IPS-18a (cell line): ENCODE results near the gene ALDOB.

ENCODE experiments used
- H3K27ac ChIP-seq: one replicate; pipeline ENCODE4 v1.5.1; 2013; ENCODE audit warnings: low read length
- H3K27me3 ChIP-seq: one replicate; pipeline ENCODE4 v1.6.1; 2013; ENCODE audit warnings: mild to moderate bottlenecking, low read length; ENCODE audit not compliant: control insufficient read depth, insufficient read depth
- H3K36me3 ChIP-seq: one replicate; pipeline ENCODE4 v1.6.1; 2013; ENCODE audit warnings: low read depth, low read length; ENCODE audit not compliant: control insufficient read depth
- H3K4me1 ChIP-seq: one replicate; pipeline ENCODE4 v1.6.1; 2013; ENCODE audit warnings: low read depth, low read length; ENCODE audit not compliant: control insufficient read depth
- H3K4me3 ChIP-seq: one replicate; pipeline ENCODE4 v1.5.1; 2013; ENCODE audit warnings: low read length
- H3K9ac ChIP-seq: one replicate; pipeline ENCODE4 v1.6.1; 2013; ENCODE audit warnings: mild to moderate bottlenecking, low read length, moderate library complexity
- H3K9me3 ChIP-seq: one replicate; pipeline ENCODE4 v1.6.1; 2013; ENCODE audit warnings: low read depth, low read length; ENCODE audit not compliant: control insufficient read depth

Gene ALDOB

GRCh38 chr9:101453776-101454570 is 18.4 kb upstream of the ALDOB start:
- no peaks in the 10 kb centered on the region for H3K36me3 ChIP-seq
- H3K4me1 ChIP-seq = peaks cover 20% of the 10 kb centered on the region
- H3K9me3 ChIP-seq = peaks cover 4% of the 10 kb centered on the region
- no peak overlapping the region for H3K27ac ChIP-seq
- H3K27me3 ChIP-seq = no peaks in the 10 kb centered on the region
- H3K4me3 ChIP-seq = no peak overlapping the region
- no peak overlapping the region for H3K9ac ChIP-seq

- no peak overlapping the region for H3K27ac ChIP-seq
- H3K36me3 ChIP-seq = no peaks in the 10 kb centered on the region
- no peak overlapping the region for H3K4me3 ChIP-seq
- peaks cover 3% of the 10 kb centered on the region for H3K4me1 ChIP-seq
- no peak overlapping the region for H3K9ac ChIP-seq
- peaks cover 4% of the 10 kb centered on the region for H3K9me3 ChIP-seq
- H3K27me3 ChIP-seq = no peaks in the 10 kb centered on the region
Measured at GRCh38 chr9:101451498-101451897, 15.9 kb upstream of the ALDOB start.

GRCh38 chr9:101450931-101451330 is 15.4 kb upstream of the ALDOB start:
- peaks cover 4% of the 10 kb centered on the region for H3K9me3 ChIP-seq
- no peak overlapping the region for H3K27ac ChIP-seq
- no peaks in the 10 kb centered on the region for H3K36me3 ChIP-seq
- no peaks in the 10 kb centered on the region for H3K27me3 ChIP-seq
- no peak overlapping the region for H3K9ac ChIP-seq
- H3K4me3 ChIP-seq = no peak overlapping the region
- no peaks in the 10 kb centered on the region for H3K4me1 ChIP-seq

- H3K9ac ChIP-seq = peak overlapping the region; percentile 67
- no peak overlapping the region for H3K27ac ChIP-seq
- no peaks in the 10 kb centered on the region for H3K36me3 ChIP-seq
- H3K4me1 ChIP-seq = no peaks in the 10 kb centered on the region
- no peaks in the 10 kb centered on the region for H3K27me3 ChIP-seq
- H3K9me3 ChIP-seq = peaks cover 4% of the 10 kb centered on the region
- H3K4me3 ChIP-seq = peak overlapping the region; percentile 81
Measured at GRCh38 chr9:101449071-101449721, 13.6 kb upstream of the ALDOB start.

GRCh38 chr9:101448680-101449070 is 13.1 kb upstream of the ALDOB start:
- H3K36me3 ChIP-seq = no peaks in the 10 kb centered on the region
- H3K4me1 ChIP-seq = no peaks in the 10 kb centered on the region
- H3K4me3 ChIP-seq = peak overlapping the region; percentile 81
- no peak overlapping the region for H3K9ac ChIP-seq
- no peak overlapping the region for H3K27ac ChIP-seq
- H3K9me3 ChIP-seq = peaks cover 4% of the 10 kb centered on the region
- H3K27me3 ChIP-seq = no peaks in the 10 kb centered on the region

- no peaks in the 10 kb centered on the region for H3K36me3 ChIP-seq
Measured at GRCh38 chr9:101446732-101447131, 11.2 kb upstream of the ALDOB start.

GRCh38 chr9:101445353-101446029 is 9.9 kb upstream of the ALDOB start:
- no peak overlapping the region for H3K27ac ChIP-seq
- no peaks in the 10 kb centered on the region for H3K9me3 ChIP-seq
- H3K27me3 ChIP-seq = no peaks in the 10 kb centered on the region
- H3K4me3 ChIP-seq = no peak overlapping the region
- no peak overlapping the region for H3K9ac ChIP-seq
- H3K4me1 ChIP-seq = no peaks in the 10 kb centered on the region
- no peaks in the 10 kb centered on the region for H3K36me3 ChIP-seq

More at GRCh38 chr9:101446732-101447131, 11.2 kb upstream of the ALDOB start:
- Histone ChIP-seq H3K9ac (no peak overlapping the region), H3K4me3 (no peak overlapping the region), H3K9me3 (peaks cover 4% of the 10 kb centered on the region), H3K27ac (no peak overlapping the region), H3K27me3 (no peaks in the 10 kb centered on the region), H3K4me1 (no peaks in the 10 kb centered on the region)

GRCh38 chr9:101443364-101443771 is 7.8 kb upstream of the ALDOB start:
- no peak overlapping the region for H3K27ac ChIP-seq
- H3K4me1 ChIP-seq = no peaks in the 10 kb centered on the region
- H3K36me3 ChIP-seq = no peaks in the 10 kb centered on the region
- H3K9me3 ChIP-seq = no peaks in the 10 kb centered on the region
- no peak overlapping the region for H3K4me3 ChIP-seq
- H3K27me3 ChIP-seq = no peaks in the 10 kb centered on the region
- H3K9ac ChIP-seq = no peak overlapping the region

GRCh38 chr9:101442736-101443135 is 7.2 kb upstream of the ALDOB start:
- no peak overlapping the region for H3K9ac ChIP-seq
- no peaks in the 10 kb centered on the region for H3K9me3 ChIP-seq
- no peaks in the 10 kb centered on the region for H3K27me3 ChIP-seq
- H3K27ac ChIP-seq = no peak overlapping the region
- no peak overlapping the region for H3K4me3 ChIP-seq
- no peaks in the 10 kb centered on the region for H3K4me1 ChIP-seq
- no peaks in the 10 kb centered on the region for H3K36me3 ChIP-seq

GRCh38 chr9:101442318-101442717 is 6.7 kb upstream of the ALDOB start:
- H3K9me3 ChIP-seq = no peaks in the 10 kb centered on the region
- no peaks in the 10 kb centered on the region for H3K4me1 ChIP-seq
- H3K27ac ChIP-seq = no peak overlapping the region
- H3K9ac ChIP-seq = no peak overlapping the region
- H3K36me3 ChIP-seq = no peaks in the 10 kb centered on the region
- H3K27me3 ChIP-seq = no peaks in the 10 kb centered on the region
- no peak overlapping the region for H3K4me3 ChIP-seq

- Histone ChIP-seq H3K27ac (no peak overlapping the region), H3K9ac (no peak overlapping the region), H3K4me1 (no peaks in the 10 kb centered on the region)
Measured at GRCh38 chr9:101440714-101441230, 5.2 kb upstream of the ALDOB start.

More at GRCh38 chr9:101440714-101441230, 5.2 kb upstream of the ALDOB start:
- H3K9me3 ChIP-seq = no peaks in the 10 kb centered on the region
- no peak overlapping the region for H3K4me3 ChIP-seq
- no peaks in the 10 kb centered on the region for H3K27me3 ChIP-seq
- H3K36me3 ChIP-seq = no peaks in the 10 kb centered on the region
